ENCODE results near the gene MLLT3.
"Not testable (repeated sequence)": the region's sequence is repeated elsewhere in the genome, so short reads cannot be mapped to it uniquely, and the experiment has no call there.

The MLLT3 gene

GRCh38 chr9:20593537-20593936 is 28.8 kb downstream of the MLLT3 start:
- DNase-seq, result no peak

GRCh38 chr9:20593105-20593504 is 29.2 kb downstream of the MLLT3 start:
- DNase-seq, result no peak

GRCh38 chr9:20592673-20593072 is 29.6 kb downstream of the MLLT3 start:
- DNase-seq, result no peak

GRCh38 chr9:20591223-20591622 is 31.1 kb downstream of the MLLT3 start:
- no peak for DNase-seq

- DNase-seq, result no peak
Observed at GRCh38 chr9:20584968-20585643, 37.2 kb downstream of the MLLT3 start.

GRCh38 chr9:20583088-20583487 is 39.2 kb downstream of the MLLT3 start:
- not testable (repeated sequence) for DNase-seq

- DNase-seq, result no peak
Observed at GRCh38 chr9:20582150-20582549, 40.1 kb downstream of the MLLT3 start.

GRCh38 chr9:20580673-20581072 is 41.6 kb downstream of the MLLT3 start:
- no peak for DNase-seq

GRCh38 chr9:20579524-20580314 is 42.6 kb downstream of the MLLT3 start:
- DNase-seq, result no peak

- no peak for DNase-seq
Observed at GRCh38 chr9:20573023-20573422, 49.3 kb downstream of the MLLT3 start.

GRCh38 chr9:20570756-20571155 is 51.5 kb downstream of the MLLT3 start:
- no peak for DNase-seq

GRCh38 chr9:20570087-20570486 is 52.2 kb downstream of the MLLT3 start:
- no peak for DNase-seq

GRCh38 chr9:20569525-20569924 is 52.8 kb downstream of the MLLT3 start:
- DNase-seq, result no peak

GRCh38 chr9:20568400-20568799 is 53.9 kb downstream of the MLLT3 start:
- DNase-seq, result no peak

GRCh38 chr9:20566401-20566800 is 55.9 kb downstream of the MLLT3 start:
- DNase-seq, result peak; percentile 13

GRCh38 chr9:20564650-20565049 is 57.6 kb downstream of the MLLT3 start:
- DNase-seq, result no peak

GRCh38 chr9:20563917-20564316 is 58.4 kb downstream of the MLLT3 start:
- no peak for DNase-seq

GRCh38 chr9:20562051-20562450 is 60.2 kb downstream of the MLLT3 start:
- no peak for DNase-seq

- no peak for DNase-seq
Observed at GRCh38 chr9:20561531-20561930, 60.8 kb downstream of the MLLT3 start.

GRCh38 chr9:20559231-20559890 is 62.9 kb downstream of the MLLT3 start:
- no peak for DNase-seq

- no peak for DNase-seq
Observed at GRCh38 chr9:20558566-20559016, 63.7 kb downstream of the MLLT3 start.

GRCh38 chr9:20557890-20558565 is 64.3 kb downstream of the MLLT3 start:
- no peak for DNase-seq

GRCh38 chr9:20557285-20557684 is 65.0 kb downstream of the MLLT3 start:
- DNase-seq, result no peak
